Measurements from ENCODE around the gene ADAMTS20.

DNA sequence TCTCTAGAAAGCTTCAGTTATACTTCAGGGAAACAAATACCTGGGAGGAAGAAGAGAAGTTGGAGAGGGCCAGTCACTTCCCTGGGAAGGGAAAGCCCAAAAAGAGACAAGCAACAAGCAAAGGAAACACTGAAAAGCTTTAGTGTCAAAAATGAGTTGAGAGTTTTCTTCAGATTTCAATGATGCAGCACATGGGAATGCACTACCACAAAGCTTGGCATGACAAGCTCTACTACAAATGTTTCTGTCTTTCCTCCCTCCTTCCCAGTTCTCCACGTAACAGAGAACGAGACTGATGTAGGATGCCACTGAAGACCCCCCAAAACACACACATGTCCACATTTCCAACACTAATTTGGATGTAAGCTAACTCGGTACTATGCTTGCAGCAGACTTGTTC lies 26.8 kb upstream of the ADAMTS20 start:
- TF ChIP-seq, protein P1, sequence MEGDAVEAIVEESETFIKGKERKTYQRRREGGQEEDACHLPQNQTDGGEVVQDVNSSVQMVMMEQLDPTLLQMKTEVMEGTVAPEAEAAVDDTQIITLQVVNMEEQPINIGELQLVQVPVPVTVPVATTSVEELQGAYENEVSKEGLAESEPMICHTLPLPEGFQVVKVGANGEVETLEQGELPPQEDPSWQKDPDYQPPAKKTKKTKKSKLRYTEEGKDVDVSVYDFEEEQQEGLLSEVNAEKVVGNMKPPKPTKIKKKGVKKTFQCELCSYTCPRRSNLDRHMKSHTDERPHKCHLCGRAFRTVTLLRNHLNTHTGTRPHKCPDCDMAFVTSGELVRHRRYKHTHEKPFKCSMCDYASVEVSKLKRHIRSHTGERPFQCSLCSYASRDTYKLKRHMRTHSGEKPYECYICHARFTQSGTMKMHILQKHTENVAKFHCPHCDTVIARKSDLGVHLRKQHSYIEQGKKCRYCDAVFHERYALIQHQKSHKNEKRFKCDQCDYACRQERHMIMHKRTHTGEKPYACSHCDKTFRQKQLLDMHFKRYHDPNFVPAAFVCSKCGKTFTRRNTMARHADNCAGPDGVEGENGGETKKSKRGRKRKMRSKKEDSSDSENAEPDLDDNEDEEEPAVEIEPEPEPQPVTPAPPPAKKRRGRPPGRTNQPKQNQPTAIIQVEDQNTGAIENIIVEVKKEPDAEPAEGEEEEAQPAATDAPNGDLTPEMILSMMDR (IDR thresholded peaks at IDR 0.05; ENCODE audit: borderline replicate concordance, extremely low read depth, low read length, poor library complexity, severe bottlenecking): no peak
- TF ChIP-seq EZH2 (IDR thresholded peaks at IDR 0.05; ENCODE audit: borderline replicate concordance, low read depth, low read length, severe bottlenecking): no peak
